K562 (cell line): ENCODE measurements around the gene SDK1.

Experiments
- EZH2 ChIP-seq: IDR thresholded peaks from 2 replicates; pipeline ENCODE4 v1.6.1; 2012; ENCODE audit warnings: low read depth, mild to moderate bottlenecking, inconsistent platforms, low read length, borderline replicate concordance
- JUN ChIP-seq, 2 experiments: sonication (generic) in 1 of 2; formaldehyde crosslinking in 1 of 2; IDR thresholded peaks; 2 replicates each; pipeline versions ENCODE4 v1.6.1 to v1.8.0; 2012 to 2022; ENCODE audit warnings: borderline replicate concordance in 2 of 2, mild to moderate bottlenecking in 2 of 2, improper control_type of control experiment in 1 of 2, low read depth in 1 of 2, low read length in 1 of 2, missing genetic modification reagents in 1 of 2
- POLR2A ChIP-seq: fragments of 450-650 bp; conservative IDR thresholded peaks from 2 replicates; pipeline ENCODE4 v1.6.1; 2016
- SMAD4 ChIP-seq: fragments of 250-450 bp; sonication (Bioruptor Pico); conservative IDR thresholded peaks from 2 replicates; pipeline ENCODE4 v1.8.0; 2021; ENCODE audit warnings: inconsistent platforms, mild to moderate bottlenecking, moderate library complexity
- SP1 ChIP-seq: sonication (generic); formaldehyde crosslinking; IDR thresholded peaks from 2 replicates; pipeline ENCODE4 v1.8.1; 2022; ENCODE audit warnings: mild to moderate bottlenecking, missing genetic modification reagents
- TOE1 ChIP-seq, 2 experiments: fragments of 450-650 bp in 1 of 2; sonication (generic) in 1 of 2; formaldehyde crosslinking in 1 of 2; IDR thresholded peaks; 2 replicates each; pipeline versions ENCODE4 v1.7.1 to v1.8.0; 2016 to 2022; ENCODE audit warnings: borderline replicate concordance in 2 of 2, mild to moderate bottlenecking in 2 of 2, antibody characterized with exemption in 1 of 2, inconsistent platforms in 1 of 2, low read depth in 1 of 2, missing genetic modification reagents in 1 of 2, moderate library complexity in 1 of 2
- TF ChIP-seq, protein P1 (sequence below): fragments of 250-450 bp; sonication (Bioruptor Pico); IDR thresholded peaks from 2 replicates; pipeline ENCODE4 v1.8.0; 2021; ENCODE audit warnings: mild to moderate bottlenecking, moderate library complexity
- TF ChIP-seq, protein P2 (sequence below): sonication (generic); formaldehyde crosslinking; IDR thresholded peaks from 2 replicates; pipeline ENCODE4 v1.8.1; 2023; ENCODE audit warnings: mild to moderate bottlenecking, missing genetic modification reagents, moderate library complexity
- TF ChIP-seq, protein P3 (sequence below): fragments of 450-650 bp; formaldehyde crosslinking; IDR thresholded peaks from 2 replicates; pipeline ENCODE4 v1.4.0; 2022; ENCODE audit warnings: missing genetic modification characterization
- TF ChIP-seq, protein P4 (sequence below): fragments of 450-650 bp; formaldehyde crosslinking; IDR thresholded peaks from 2 replicates; pipeline ENCODE4 v1.4.0; 2020; ENCODE audit warnings: mild to moderate bottlenecking
- TF ChIP-seq, protein P5 (sequence below): IDR thresholded peaks from 2 replicates; pipeline ENCODE4 v1.6.1; 2011; ENCODE audit not compliant: insufficient read length; ENCODE audit errors: extremely low read depth

DNA sequence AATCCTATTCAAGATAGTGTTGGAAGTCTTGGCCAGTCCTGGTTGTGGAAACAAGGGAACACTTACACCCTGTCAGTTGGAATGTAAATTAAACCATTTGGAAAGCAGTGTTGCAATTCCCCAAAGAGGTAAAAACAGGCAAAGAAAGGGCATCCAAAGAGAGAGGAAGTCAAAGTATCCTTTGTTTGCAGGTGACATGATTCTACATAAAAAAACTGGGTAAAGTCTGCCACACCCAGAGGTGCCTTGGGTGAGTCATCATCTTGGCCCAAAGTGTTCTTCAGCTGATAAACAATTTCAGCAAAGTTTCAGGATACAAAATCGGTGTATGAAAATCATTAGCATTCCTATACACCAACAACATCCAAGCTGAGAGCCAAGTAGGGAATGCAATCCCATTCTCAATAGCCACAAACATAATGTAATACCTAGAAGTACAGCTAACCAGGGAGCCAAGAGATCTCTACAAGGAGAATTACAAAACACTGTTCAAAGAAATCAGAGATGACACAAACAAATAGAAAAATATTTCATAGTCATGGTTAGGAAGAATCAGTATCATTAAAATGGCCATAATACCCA is 278.7 kb downstream of the SDK1 start:
- TF ChIP-seq, protein P1, sequence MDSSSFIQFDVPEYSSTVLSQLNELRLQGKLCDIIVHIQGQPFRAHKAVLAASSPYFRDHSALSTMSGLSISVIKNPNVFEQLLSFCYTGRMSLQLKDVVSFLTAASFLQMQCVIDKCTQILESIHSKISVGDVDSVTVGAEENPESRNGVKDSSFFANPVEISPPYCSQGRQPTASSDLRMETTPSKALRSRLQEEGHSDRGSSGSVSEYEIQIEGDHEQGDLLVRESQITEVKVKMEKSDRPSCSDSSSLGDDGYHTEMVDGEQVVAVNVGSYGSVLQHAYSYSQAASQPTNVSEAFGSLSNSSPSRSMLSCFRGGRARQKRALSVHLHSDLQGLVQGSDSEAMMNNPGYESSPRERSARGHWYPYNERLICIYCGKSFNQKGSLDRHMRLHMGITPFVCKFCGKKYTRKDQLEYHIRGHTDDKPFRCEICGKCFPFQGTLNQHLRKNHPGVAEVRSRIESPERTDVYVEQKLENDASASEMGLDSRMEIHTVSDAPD (CRISPR knock-in tag) = no peak
- TF ChIP-seq JUN (IDR thresholded peaks at IDR 0.05; ENCODE audit: borderline replicate concordance, low read depth, low read length) (no peak), JUN (CRISPR knock-in tag; IDR thresholded peaks at IDR 0.05; ENCODE audit: borderline replicate concordance) (no peak), SMAD4 (CRISPR knock-in tag) (no peak), TOE1 (IDR thresholded peaks at IDR 0.05; ENCODE audit: borderline replicate concordance) (no peak), TOE1 (CRISPR knock-in tag; IDR thresholded peaks at IDR 0.05; ENCODE audit: borderline replicate concordance, low read depth) (no peak), EZH2 (no peak), POLR2A (no peak), SP1 (no peak)
- TF ChIP-seq, protein P2, sequence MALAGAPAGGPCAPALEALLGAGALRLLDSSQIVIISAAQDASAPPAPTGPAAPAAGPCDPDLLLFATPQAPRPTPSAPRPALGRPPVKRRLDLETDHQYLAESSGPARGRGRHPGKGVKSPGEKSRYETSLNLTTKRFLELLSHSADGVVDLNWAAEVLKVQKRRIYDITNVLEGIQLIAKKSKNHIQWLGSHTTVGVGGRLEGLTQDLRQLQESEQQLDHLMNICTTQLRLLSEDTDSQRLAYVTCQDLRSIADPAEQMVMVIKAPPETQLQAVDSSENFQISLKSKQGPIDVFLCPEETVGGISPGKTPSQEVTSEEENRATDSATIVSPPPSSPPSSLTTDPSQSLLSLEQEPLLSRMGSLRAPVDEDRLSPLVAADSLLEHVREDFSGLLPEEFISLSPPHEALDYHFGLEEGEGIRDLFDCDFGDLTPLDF (CRISPR knock-in tag) = no peak
- TF ChIP-seq, protein P3, sequence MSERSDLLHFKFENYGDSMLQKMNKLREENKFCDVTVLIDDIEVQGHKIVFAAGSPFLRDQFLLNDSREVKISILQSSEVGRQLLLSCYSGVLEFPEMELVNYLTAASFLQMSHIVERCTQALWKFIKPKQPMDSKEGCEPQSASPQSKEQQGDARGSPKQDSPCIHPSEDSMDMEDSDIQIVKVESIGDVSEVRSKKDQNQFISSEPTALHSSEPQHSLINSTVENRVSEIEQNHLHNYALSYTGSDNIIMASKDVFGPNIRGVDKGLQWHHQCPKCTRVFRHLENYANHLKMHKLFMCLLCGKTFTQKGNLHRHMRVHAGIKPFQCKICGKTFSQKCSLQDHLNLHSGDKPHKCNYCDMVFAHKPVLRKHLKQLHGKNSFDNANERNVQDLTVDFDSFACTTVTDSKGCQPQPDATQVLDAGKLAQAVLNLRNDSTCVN = no peak
- TF ChIP-seq, protein P4, sequence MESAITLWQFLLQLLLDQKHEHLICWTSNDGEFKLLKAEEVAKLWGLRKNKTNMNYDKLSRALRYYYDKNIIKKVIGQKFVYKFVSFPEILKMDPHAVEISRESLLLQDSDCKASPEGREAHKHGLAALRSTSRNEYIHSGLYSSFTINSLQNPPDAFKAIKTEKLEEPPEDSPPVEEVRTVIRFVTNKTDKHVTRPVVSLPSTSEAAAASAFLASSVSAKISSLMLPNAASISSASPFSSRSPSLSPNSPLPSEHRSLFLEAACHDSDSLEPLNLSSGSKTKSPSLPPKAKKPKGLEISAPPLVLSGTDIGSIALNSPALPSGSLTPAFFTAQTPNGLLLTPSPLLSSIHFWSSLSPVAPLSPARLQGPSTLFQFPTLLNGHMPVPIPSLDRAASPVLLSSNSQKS (CRISPR knock-in tag) = no peak
- TF ChIP-seq, protein P5, sequence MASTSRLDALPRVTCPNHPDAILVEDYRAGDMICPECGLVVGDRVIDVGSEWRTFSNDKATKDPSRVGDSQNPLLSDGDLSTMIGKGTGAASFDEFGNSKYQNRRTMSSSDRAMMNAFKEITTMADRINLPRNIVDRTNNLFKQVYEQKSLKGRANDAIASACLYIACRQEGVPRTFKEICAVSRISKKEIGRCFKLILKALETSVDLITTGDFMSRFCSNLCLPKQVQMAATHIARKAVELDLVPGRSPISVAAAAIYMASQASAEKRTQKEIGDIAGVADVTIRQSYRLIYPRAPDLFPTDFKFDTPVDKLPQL = no peak
